ENCODE data around the gene PLS3.

PLS3 gene

GRCh38 chrX:115579327-115579726, 18.4 kb downstream of the PLS3 start:
- Histone ChIP-seq H3K27ac (ENCODE audit: low read depth, low read length) (no peak overlapping the region), H3F3A (ENCODE audit: insufficient read depth) (no peaks in the 10 kb centered on the region), H4K20me1 (ENCODE audit: low read depth, low read length) (no peaks in the 10 kb centered on the region), H3K4me3 (ENCODE audit: insufficient read depth, low read length, poor library complexity, severe bottlenecking) (no peak overlapping the region), H2AFZ (ENCODE audit: low read depth, low read length, severe bottlenecking) (no peak overlapping the region), H3K9ac (ENCODE audit: low read length) (no peak overlapping the region), H3K9me2 (replicated peaks; ENCODE audit: insufficient read depth, low read length) (no peaks in the 10 kb centered on the region), H3K27me3 (ENCODE audit: low read length) (no peaks in the 10 kb centered on the region), H3K79me2 (ENCODE audit: insufficient read depth, low read length) (no peaks in the 10 kb centered on the region), H3K9me3 (ENCODE audit: insufficient read depth, low read length) (no peaks in the 10 kb centered on the region), H3K4me2 (ENCODE audit: low read depth, low read length, poor library complexity, severe bottlenecking) (no peak overlapping the region), H3K36me3 (ENCODE audit: low read length) (no peaks in the 10 kb centered on the region)
- TF ChIP-seq EZH2phosphoT487 (conservative IDR thresholded peaks at IDR 0.05; ENCODE audit: low read length) (no peak), CTCF (IDR thresholded peaks at IDR 0.05; ENCODE audit: insufficient read depth, low read length, poor library complexity, severe bottlenecking) (no peak)

- Histone ChIP-seq H3K36me3 (ENCODE audit: low read length) (no peaks in the 10 kb centered on the region), H3K9ac (ENCODE audit: low read length) (no peak overlapping the region), H3K27me3 (ENCODE audit: low read length) (no peaks in the 10 kb centered on the region), H3K4me3 (ENCODE audit: insufficient read depth, low read length, poor library complexity, severe bottlenecking) (no peak overlapping the region), H3K27ac (ENCODE audit: low read depth, low read length) (no peak overlapping the region), H3K9me3 (ENCODE audit: insufficient read depth, low read length) (no peaks in the 10 kb centered on the region), H3F3A (ENCODE audit: insufficient read depth) (no peaks in the 10 kb centered on the region), H2AFZ (ENCODE audit: low read depth, low read length, severe bottlenecking) (no peak overlapping the region), H3K4me2 (ENCODE audit: low read depth, low read length, poor library complexity, severe bottlenecking) (no peak overlapping the region), H4K20me1 (ENCODE audit: low read depth, low read length) (no peaks in the 10 kb centered on the region), H3K79me2 (ENCODE audit: insufficient read depth, low read length) (no peaks in the 10 kb centered on the region), H3K9me2 (replicated peaks; ENCODE audit: insufficient read depth, low read length) (no peaks in the 10 kb centered on the region)
- no peak for TF ChIP-seq CTCF (IDR thresholded peaks at IDR 0.05; ENCODE audit: insufficient read depth, low read length, poor library complexity, severe bottlenecking)
- TF ChIP-seq EZH2phosphoT487 (conservative IDR thresholded peaks at IDR 0.05; ENCODE audit: low read length), result no peak
Measured at GRCh38 chrX:115579786-115580294, 18.9 kb downstream of the PLS3 start.

GRCh38 chrX:115581759-115582615, 21.0 kb downstream of the PLS3 start:
- no peaks in the 10 kb centered on the region for H3K36me3 ChIP-seq (ENCODE audit: low read length)
- no peaks in the 10 kb centered on the region for H3K79me2 ChIP-seq (ENCODE audit: insufficient read depth, low read length)
- no peaks in the 10 kb centered on the region for H3F3A ChIP-seq (ENCODE audit: insufficient read depth)
- H3K9me3 ChIP-seq (ENCODE audit: insufficient read depth, low read length), result no peaks in the 10 kb centered on the region
- H3K4me2 ChIP-seq (ENCODE audit: low read depth, low read length, poor library complexity, severe bottlenecking), result no peak overlapping the region
- no peak for TF ChIP-seq CTCF (IDR thresholded peaks at IDR 0.05; ENCODE audit: insufficient read depth, low read length, poor library complexity, severe bottlenecking)
- H3K9me2 ChIP-seq (replicated peaks; ENCODE audit: insufficient read depth, low read length), result no peaks in the 10 kb centered on the region
- no peak overlapping the region for H3K27ac ChIP-seq (ENCODE audit: low read depth, low read length)
- no peak overlapping the region for H3K4me3 ChIP-seq (ENCODE audit: insufficient read depth, low read length, poor library complexity, severe bottlenecking)
- no peak overlapping the region for H3K9ac ChIP-seq (ENCODE audit: low read length)
- H2AFZ ChIP-seq (ENCODE audit: low read depth, low read length, severe bottlenecking), result no peak overlapping the region
- H3K27me3 ChIP-seq (ENCODE audit: low read length), result no peaks in the 10 kb centered on the region
- no peaks in the 10 kb centered on the region for H4K20me1 ChIP-seq (ENCODE audit: low read depth, low read length)
